Body of pancreas (tissue), 4 donors: ENCODE data around the gene KRT8.

Source experiments
- CTCF ChIP-seq, 7 experiments: fragments of 450-650 bp in 4 of 7; fragments of 200-600 bp in 3 of 7; sonication (generic) in 3 of 7; IDR thresholded peaks; one replicate each; pipeline ENCODE4 v1.5.1; 2016 to 2019; ENCODE audit warnings: antibody characterized with exemption in 7 of 7
- POLR2A ChIP-seq, 3 donors: fragments of 450-650 bp; IDR thresholded peaks; one replicate each; pipeline ENCODE4 v1.6.1; 2016; ENCODE audit warnings: antibody characterized with exemption in 3 of 3, mild to moderate bottlenecking in 2 of 3

GRCh38 chr12:52942901-52943181, 38.0 kb upstream of the KRT8 start:
- no peak for TF ChIP-seq POLR2A (IDR thresholded peaks at IDR 0.05)
- no peak for TF ChIP-seq CTCF (IDR thresholded peaks at IDR 0.05)
